HEK293 (cell line): ENCODE measurements around the gene NPW.
A peak's percentile ranks its signal among the peaks of the same experiment; 100 is the strongest.

ENCODE experiments used
- CTCF ChIA-PET: fragments of 350-600 bp; formaldehyde crosslinking; extraction: SDS; loops from one replicate; lab custom pipeline; 2021; ENCODE audit warnings: antibody characterized with exemption; lab: Yijun Ruan, JAX
- POLR2A ChIA-PET: fragments of 300-600 bp; formaldehyde crosslinking; extraction: SDS; loops from one replicate; lab custom pipeline; 2020; ENCODE audit warnings: antibody characterized with exemption, inconsistent platforms; lab: Yijun Ruan, JAX
- H3K27ac ChIP-seq: fragments of 200-500 bp; sonication (Bioruptor generic); 2 replicates; pipeline ENCODE4 v1.5.1; 2014; ENCODE audit warnings: low read depth, low read length, control low read depth, inconsistent platforms; ENCODE audit errors: extremely low read depth
- H3K36me3 ChIP-seq, 2 experiments: fragments of 200-500 bp in 1 of 2; sonication (Bioruptor generic) in 1 of 2; 1 replicate in 1 of 2; 2 replicates in 1 of 2; pipeline ENCODE4 v1.5.1; 2014 to 2017; ENCODE audit warnings: inconsistent platforms in 2 of 2, low read length in 2 of 2; ENCODE audit not compliant: control insufficient read depth in 2 of 2, insufficient read depth in 1 of 2
- H3K4me1 ChIP-seq: fragments of 200-500 bp; sonication (Bioruptor generic); 2 replicates; pipeline ENCODE4 v1.5.1; 2014; ENCODE audit warnings: mild to moderate bottlenecking, low read length, inconsistent platforms; ENCODE audit not compliant: control insufficient read depth, insufficient read depth
- H3K4me3 ChIP-seq: 2 replicates; pipeline ENCODE4 v1.5.1; 2011; ENCODE audit warnings: low read depth, mild to moderate bottlenecking, control low read depth, low read length, moderate library complexity
- H3K9me3 ChIP-seq: fragments of 200-500 bp; sonication (Bioruptor generic); 2 replicates; pipeline ENCODE4 v1.5.1; 2014; ENCODE audit warnings: low read depth, low read length, inconsistent platforms; ENCODE audit not compliant: control insufficient read depth, insufficient read depth
- EGR2 ChIP-seq: fragments of 450-650 bp; formaldehyde crosslinking; IDR thresholded peaks from 2 replicates; pipeline ENCODE4 v1.5.1; 2016; ENCODE audit warnings: low read depth, missing biosample characterization, missing genetic modification characterization
- HIC1 ChIP-seq: fragments of 450-650 bp; formaldehyde crosslinking; IDR thresholded peaks from 2 replicates; pipeline ENCODE4 v1.5.1; 2016; ENCODE audit warnings: missing biosample characterization, missing genetic modification characterization
- PRDM10 ChIP-seq: fragments of 450-650 bp; formaldehyde crosslinking; IDR thresholded peaks from 2 replicates; pipeline ENCODE4 v1.5.1; 2016; ENCODE audit warnings: missing biosample characterization, missing genetic modification characterization
- ZBTB44 ChIP-seq: fragments of 450-650 bp; IDR thresholded peaks from 2 replicates; pipeline ENCODE4 v1.5.1; 2018; ENCODE audit warnings: missing biosample characterization, mild to moderate bottlenecking, missing genetic modification characterization
- ZNF341 ChIP-seq: fragments of 450-650 bp; formaldehyde crosslinking; IDR thresholded peaks from 2 replicates; pipeline ENCODE4; 2016; ENCODE audit warnings: low read depth, missing biosample characterization, missing genetic modification characterization
- ZNF510 ChIP-seq: fragments of 450-650 bp; formaldehyde crosslinking; IDR thresholded peaks from 2 replicates; pipeline ENCODE4 v1.5.1; 2018; ENCODE audit warnings: mild to moderate bottlenecking, missing genetic modification characterization, missing biosample characterization; ENCODE audit not compliant: insufficient replicate concordance
- ZNF664 ChIP-seq: fragments of 450-650 bp; formaldehyde crosslinking; IDR thresholded peaks from 2 replicates; pipeline ENCODE4 v1.5.1; 2016; ENCODE audit warnings: missing biosample characterization, missing genetic modification characterization
- ZNF76 ChIP-seq: fragments of 450-650 bp; formaldehyde crosslinking; IDR thresholded peaks from 2 replicates; pipeline ENCODE4; 2016; ENCODE audit warnings: low read depth, missing biosample characterization, missing genetic modification characterization, borderline replicate concordance
- TF ChIP-seq, protein P1 (sequence below): fragments of 450-650 bp; formaldehyde crosslinking; IDR thresholded peaks from 2 replicates; pipeline ENCODE4 v1.5.1; 2016; ENCODE audit warnings: missing biosample characterization, missing genetic modification characterization

Gene NPW

GRCh38 chr16:2045965-2046892 is 26.6 kb downstream of the NPW start (continued):
- TF ChIP-seq EGR2 (tag by site-specific recombination), result peak; percentile 13; the same call in 1 of the 2 replicates
- no peak for TF ChIP-seq ZNF510 (tag by site-specific recombination)
- TF ChIP-seq ZNF664 (tag by site-specific recombination), result no peak

- TF ChIP-seq ZBTB44 (tag by site-specific recombination), result no peak
- TF ChIP-seq ZNF341 (tag by site-specific recombination), result 0 out of 2 replicates have a peak, but pooled peaks have one; percentile 3
- 0 out of 2 replicates have a peak, but pooled peaks have one; percentile 20 for TF ChIP-seq ZNF76 (tag by site-specific recombination)
- peak; percentile 94 for TF ChIP-seq PRDM10
- peak; percentile 42; the same call in 1 of the 2 replicates for TF ChIP-seq HIC1 (tag by site-specific recombination)
- TF ChIP-seq, protein P1, sequence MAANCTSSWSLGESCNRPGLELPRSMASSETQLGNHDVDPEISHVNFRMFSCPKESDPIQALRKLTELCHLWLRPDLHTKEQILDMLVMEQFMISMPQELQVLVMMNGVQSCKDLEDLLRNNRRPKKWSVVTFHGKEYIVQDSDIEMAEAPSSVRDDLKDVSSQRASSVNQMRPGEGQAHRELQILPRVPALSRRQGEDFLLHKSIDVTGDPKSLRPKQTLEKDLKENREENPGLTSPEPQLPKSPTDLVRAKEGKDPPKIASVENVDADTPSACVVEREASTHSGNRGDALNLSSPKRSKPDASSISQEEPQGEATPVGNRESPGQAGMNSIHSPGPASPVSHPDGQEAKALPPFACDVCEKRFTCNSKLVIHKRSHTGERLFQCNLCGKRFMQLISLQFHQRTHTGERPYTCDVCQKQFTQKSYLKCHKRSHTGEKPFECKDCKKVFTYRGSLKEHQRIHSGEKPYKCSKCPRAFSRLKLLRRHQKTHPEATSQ (tag by site-specific recombination), result no peak
- peak overlapping the region; percentile 58; the same call in 1 of the 2 replicates for H3K27ac ChIP-seq
- ChIA-PET CTCF (interaction anchor here (0.6 to 2.6 kb wide), 7 partner anchors 15 to 133 kb away, joined by 3 to 12 read pairs (median 5); no protein-coding TSS in a partner anchor), POLR2A (interaction anchor here (1.4 to 3.3 kb wide), 4 partner anchors 9 to 108 kb away, joined by 4 to 37 read pairs (median 12); partner anchors contain the start of genes NHERF2, RPS2 and TRAF7)
- peaks cover 13 to 31% of the 10 kb centered on the region in 2 experiments; a peak in 2 of 3 replicates for H3K36me3 ChIP-seq
- H3K4me3 ChIP-seq, result peak overlapping the region; percentile 82
- no peaks in the 10 kb centered on the region for H3K9me3 ChIP-seq
- no peaks in the 10 kb centered on the region for H3K4me1 ChIP-seq
Measured at GRCh38 chr16:2046893-2047329, 27.3 kb downstream of the NPW start.
